Activated B cell treated with CpG ODN at 0.5 μM for 24 hours (primary cell): ENCODE measurements around the gene RERE. TPM values are rescaled to one million over a fixed set of nuclear protein-coding genes. Genes with fewer than 3 reads are reported as not detected.

ENCODE experiments used
- ATAC-seq: fragments of 200-7000 bp; cut with Tn5 transposase; one replicate; pipeline ENCODE4 v1.10.0; 2021; ENCODE audit warnings: low read depth, mild to moderate bottlenecking, moderate library complexity
- CTCF ChIA-PET: fragments of 350-600 bp; sonication (Branson Sonifier 250); formaldehyde crosslinking; loops from one replicate; lab custom pipeline; 2021; ENCODE audit warnings: antibody characterized with exemption; lab: Charles Lee
- POLR2A ChIA-PET: fragments of 350-600 bp; sonication (Branson Sonifier 250); formaldehyde crosslinking; loops from one replicate; lab custom pipeline; 2021; ENCODE audit warnings: antibody characterized with exemption; lab: Charles Lee
- DNase-seq: peaks from one replicate; pipeline ENCODE4 v3.0.0; 2022
- H3K27ac Mint-ChIP-seq: one replicate; pipeline ENCODE4 v1.8.0; 2020; ENCODE audit warnings: mixed read lengths
- H3K27me3 Mint-ChIP-seq: one replicate; pipeline ENCODE4 v1.8.0; 2021; ENCODE audit warnings: mixed read lengths
- H3K36me3 Mint-ChIP-seq: one replicate; pipeline ENCODE4 v1.8.0; 2021; ENCODE audit warnings: low read depth, mixed read lengths
- H3K4me1 Mint-ChIP-seq: one replicate; pipeline ENCODE4 v1.8.0; 2021; ENCODE audit warnings: mixed read lengths
- H3K4me3 Mint-ChIP-seq: one replicate; pipeline ENCODE4 v1.8.0; 2020; ENCODE audit warnings: mild to moderate bottlenecking, mixed read lengths
- H3K9me3 Mint-ChIP-seq: one replicate; pipeline ENCODE4 v1.8.0; 2020; ENCODE audit warnings: mixed read lengths
- CTCF ChIP-seq: fragments of 200-600 bp; IDR thresholded peaks from one replicate; pipeline ENCODE4 v1.8.0; 2022; ENCODE audit warnings: antibody characterized with exemption, mild to moderate bottlenecking
- intact Hi-C: fragments of 100-400 bp; cut with micrococcal nuclease; formaldehyde crosslinking; loops from one replicate; pipeline ENCODE4 v1.15.1; 2024
- total RNA-seq: library from RNA; stranded (reverse); gene quantifications from 2 replicates; pipeline ENCODE4 v1.2.3, GENCODE V29; 2022

RERE gene
- total RNA-seq, 1 donor from 2014 or later: 98.8 TPM

- ChIA-PET POLR2A (no interaction called here), CTCF (interaction anchor here (1.0 to 2.7 kb wide), 2 partner anchors 326 to 329 kb away, joined by 3 to 13 read pairs; no protein-coding TSS in a partner anchor)
- DNase-seq (no peak), ATAC-seq (no peak)
- Mint-ChIP-seq H3K4me1 (peaks cover 4% of the 10 kb centered on the region), H3K27ac (no peak overlapping the region), H3K4me3 (no peak overlapping the region), H3K27me3 (no peaks in the 10 kb centered on the region), H3K9me3 (no peaks in the 10 kb centered on the region), H3K36me3 (no peaks in the 10 kb centered on the region)
- TF ChIP-seq CTCF: no peak
- intact Hi-C loops: loop anchor here (5.0 kb wide), 1 partner anchor 678 kb away; no protein-coding TSS in a partner anchor
These were observed 472.4 kb downstream of the RERE start for GRCh38 chr1:8344893-8345507.

- H3K27me3 Mint-ChIP-seq: no peaks in the 10 kb centered on the region
- ATAC-seq: no peak
- no peak for DNase-seq
- H3K36me3 Mint-ChIP-seq: no peaks in the 10 kb centered on the region
- no peak for TF ChIP-seq CTCF
- intact Hi-C loops: no loop called here
- no peak overlapping the region for H3K27ac Mint-ChIP-seq
- no peak overlapping the region for H3K4me3 Mint-ChIP-seq
- ChIA-PET POLR2A (no interaction called here), CTCF (interaction anchor here (1.2 kb wide), 1 partner anchor 329 kb away, joined by 5 read pairs; no protein-coding TSS in a partner anchor)
- H3K9me3 Mint-ChIP-seq: no peaks in the 10 kb centered on the region
- no peaks in the 10 kb centered on the region for H3K4me1 Mint-ChIP-seq
These were observed 473.9 kb downstream of the RERE start for GRCh38 chr1:8343464-8344001.

- CTCF ChIA-PET: interaction anchor here (1.2 kb wide), 1 partner anchor 328 kb away, joined by 5 read pairs; no protein-coding TSS in a partner anchor
- DNase-seq (no peak), ATAC-seq (no peak)
- intact Hi-C loops: no loop called here
- H3K4me3 Mint-ChIP-seq: no peak overlapping the region
- no peaks in the 10 kb centered on the region for H3K36me3 Mint-ChIP-seq
- no peak for TF ChIP-seq CTCF
- H3K27me3 Mint-ChIP-seq: no peaks in the 10 kb centered on the region
- no peaks in the 10 kb centered on the region for H3K4me1 Mint-ChIP-seq
- POLR2A ChIA-PET: no interaction called here
- H3K9me3 Mint-ChIP-seq: no peaks in the 10 kb centered on the region
- no peak overlapping the region for H3K27ac Mint-ChIP-seq
These were observed 474.4 kb downstream of the RERE start for GRCh38 chr1:8343044-8343443.

GRCh38 chr1:8342325-8342724 is 475.1 kb downstream of the RERE start:
- Mint-ChIP-seq H3K27ac (no peak overlapping the region), H3K4me1 (no peaks in the 10 kb centered on the region), H3K4me3 (no peak overlapping the region), H3K36me3 (no peaks in the 10 kb centered on the region), H3K27me3 (no peaks in the 10 kb centered on the region), H3K9me3 (no peaks in the 10 kb centered on the region)
- ChIA-PET CTCF (no interaction called here), POLR2A (no interaction called here)
- no peak for DNase-seq
- no peak for ATAC-seq
- intact Hi-C loops: no loop called here
- TF ChIP-seq CTCF: no peak

GRCh38 chr1:8340448-8340847 is 477.0 kb downstream of the RERE start:
- H3K4me1 Mint-ChIP-seq: no peaks in the 10 kb centered on the region
- H3K27me3 Mint-ChIP-seq: no peaks in the 10 kb centered on the region
- CTCF ChIA-PET: interaction anchor here (0.7 kb wide), 1 partner anchor 350 kb away, joined by 3 read pairs; no protein-coding TSS in a partner anchor
- no peak for DNase-seq
- no peaks in the 10 kb centered on the region for H3K36me3 Mint-ChIP-seq
- POLR2A ChIA-PET: no interaction called here
- ATAC-seq: no peak
- H3K4me3 Mint-ChIP-seq: no peak overlapping the region
- TF ChIP-seq CTCF: no peak
- peaks cover 2% of the 10 kb centered on the region for H3K9me3 Mint-ChIP-seq
- no peak overlapping the region for H3K27ac Mint-ChIP-seq
- intact Hi-C loops: no loop called here
